HL-60 (cell line): ENCODE measurements around the gene TTC9C.

Experiments used
- GABPA ChIP-seq: IDR thresholded peaks from 2 replicates; pipeline ENCODE4 v1.6.1; 2012; ENCODE audit warnings: low read depth
- POLR2AphosphoS5 ChIP-seq: IDR thresholded peaks from 2 replicates; pipeline ENCODE4 v1.6.1; 2012; ENCODE audit warnings: low read depth
- TF ChIP-seq, protein P1 (sequence below): IDR thresholded peaks from one replicate; pipeline ENCODE4 v1.5.1; 2011; ENCODE audit warnings: low read length, control low read depth, inconsistent platforms; ENCODE audit not compliant: insufficient read depth
- TF ChIP-seq, protein P2 (sequence below): IDR thresholded peaks from 2 replicates; pipeline ENCODE4 v1.6.1; 2012; ENCODE audit warnings: low read depth; ENCODE audit not compliant: insufficient replicate concordance

DNA sequence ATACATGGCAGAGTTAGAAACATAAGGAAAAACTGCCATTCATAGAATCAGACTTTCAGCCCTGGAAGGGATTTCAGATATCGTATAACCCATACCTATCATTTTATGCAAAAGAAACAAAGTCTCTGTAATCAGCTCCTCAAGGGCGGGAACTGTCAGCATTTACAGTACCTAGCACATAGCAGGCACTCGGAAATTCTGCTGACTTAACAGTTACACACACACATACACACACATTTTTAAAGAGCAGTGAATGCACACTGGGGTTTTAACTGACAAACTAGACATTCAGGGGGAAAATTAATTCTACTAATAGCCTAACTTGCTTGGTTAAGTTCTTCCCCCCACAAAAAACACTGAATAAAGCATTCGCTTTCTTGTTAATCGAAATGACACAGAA, 12.1 kb upstream of the TTC9C start:
- TF ChIP-seq GABPA (no peak), POLR2AphosphoS5 (no peak)
- TF ChIP-seq, protein P1, sequence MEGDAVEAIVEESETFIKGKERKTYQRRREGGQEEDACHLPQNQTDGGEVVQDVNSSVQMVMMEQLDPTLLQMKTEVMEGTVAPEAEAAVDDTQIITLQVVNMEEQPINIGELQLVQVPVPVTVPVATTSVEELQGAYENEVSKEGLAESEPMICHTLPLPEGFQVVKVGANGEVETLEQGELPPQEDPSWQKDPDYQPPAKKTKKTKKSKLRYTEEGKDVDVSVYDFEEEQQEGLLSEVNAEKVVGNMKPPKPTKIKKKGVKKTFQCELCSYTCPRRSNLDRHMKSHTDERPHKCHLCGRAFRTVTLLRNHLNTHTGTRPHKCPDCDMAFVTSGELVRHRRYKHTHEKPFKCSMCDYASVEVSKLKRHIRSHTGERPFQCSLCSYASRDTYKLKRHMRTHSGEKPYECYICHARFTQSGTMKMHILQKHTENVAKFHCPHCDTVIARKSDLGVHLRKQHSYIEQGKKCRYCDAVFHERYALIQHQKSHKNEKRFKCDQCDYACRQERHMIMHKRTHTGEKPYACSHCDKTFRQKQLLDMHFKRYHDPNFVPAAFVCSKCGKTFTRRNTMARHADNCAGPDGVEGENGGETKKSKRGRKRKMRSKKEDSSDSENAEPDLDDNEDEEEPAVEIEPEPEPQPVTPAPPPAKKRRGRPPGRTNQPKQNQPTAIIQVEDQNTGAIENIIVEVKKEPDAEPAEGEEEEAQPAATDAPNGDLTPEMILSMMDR: no peak
- TF ChIP-seq, protein P2, sequence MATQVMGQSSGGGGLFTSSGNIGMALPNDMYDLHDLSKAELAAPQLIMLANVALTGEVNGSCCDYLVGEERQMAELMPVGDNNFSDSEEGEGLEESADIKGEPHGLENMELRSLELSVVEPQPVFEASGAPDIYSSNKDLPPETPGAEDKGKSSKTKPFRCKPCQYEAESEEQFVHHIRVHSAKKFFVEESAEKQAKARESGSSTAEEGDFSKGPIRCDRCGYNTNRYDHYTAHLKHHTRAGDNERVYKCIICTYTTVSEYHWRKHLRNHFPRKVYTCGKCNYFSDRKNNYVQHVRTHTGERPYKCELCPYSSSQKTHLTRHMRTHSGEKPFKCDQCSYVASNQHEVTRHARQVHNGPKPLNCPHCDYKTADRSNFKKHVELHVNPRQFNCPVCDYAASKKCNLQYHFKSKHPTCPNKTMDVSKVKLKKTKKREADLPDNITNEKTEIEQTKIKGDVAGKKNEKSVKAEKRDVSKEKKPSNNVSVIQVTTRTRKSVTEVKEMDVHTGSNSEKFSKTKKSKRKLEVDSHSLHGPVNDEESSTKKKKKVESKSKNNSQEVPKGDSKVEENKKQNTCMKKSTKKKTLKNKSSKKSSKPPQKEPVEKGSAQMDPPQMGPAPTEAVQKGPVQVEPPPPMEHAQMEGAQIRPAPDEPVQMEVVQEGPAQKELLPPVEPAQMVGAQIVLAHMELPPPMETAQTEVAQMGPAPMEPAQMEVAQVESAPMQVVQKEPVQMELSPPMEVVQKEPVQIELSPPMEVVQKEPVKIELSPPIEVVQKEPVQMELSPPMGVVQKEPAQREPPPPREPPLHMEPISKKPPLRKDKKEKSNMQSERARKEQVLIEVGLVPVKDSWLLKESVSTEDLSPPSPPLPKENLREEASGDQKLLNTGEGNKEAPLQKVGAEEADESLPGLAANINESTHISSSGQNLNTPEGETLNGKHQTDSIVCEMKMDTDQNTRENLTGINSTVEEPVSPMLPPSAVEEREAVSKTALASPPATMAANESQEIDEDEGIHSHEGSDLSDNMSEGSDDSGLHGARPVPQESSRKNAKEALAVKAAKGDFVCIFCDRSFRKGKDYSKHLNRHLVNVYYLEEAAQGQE: no peak
